ENCODE data around the gene TRDN.
"Not testable (repeated sequence)": the region's sequence is repeated elsewhere in the genome, so short reads cannot be mapped to it uniquely, and the experiment has no call there.

Gene TRDN

GRCh38 chr6:123398072-123398471 is 238.7 kb downstream of the TRDN start:
- DNase-seq (ENCODE audit: low spot score): no peak

- no peak for DNase-seq (ENCODE audit: low spot score)
Measured at GRCh38 chr6:123393331-123393730, 243.4 kb downstream of the TRDN start.

GRCh38 chr6:123383718-123384117 is 253.0 kb downstream of the TRDN start:
- no peak for DNase-seq (ENCODE audit: low spot score)

- no peak for DNase-seq (ENCODE audit: low spot score)
Measured at GRCh38 chr6:123380257-123380656, 256.5 kb downstream of the TRDN start.

- DNase-seq (ENCODE audit: low spot score): no peak
Measured at GRCh38 chr6:123372737-123373136, 264.0 kb downstream of the TRDN start.

GRCh38 chr6:123363912-123364311 is 272.8 kb downstream of the TRDN start:
- DNase-seq (ENCODE audit: low spot score): no peak

GRCh38 chr6:123360359-123360758 is 276.4 kb downstream of the TRDN start:
- DNase-seq (ENCODE audit: low spot score): no peak

GRCh38 chr6:123352705-123353104 is 284.0 kb downstream of the TRDN start:
- DNase-seq (ENCODE audit: low spot score): no peak

- DNase-seq (ENCODE audit: low spot score): no peak
Measured at GRCh38 chr6:123352279-123352678, 284.5 kb downstream of the TRDN start.

GRCh38 chr6:123343836-123344235 is 292.9 kb downstream of the TRDN start:
- DNase-seq (ENCODE audit: low spot score): no peak

GRCh38 chr6:123338394-123338793 is 298.4 kb downstream of the TRDN start:
- DNase-seq (ENCODE audit: low spot score): no peak

GRCh38 chr6:123333000-123333756 is 303.6 kb downstream of the TRDN start:
- DNase-seq (ENCODE audit: low spot score): no peak

GRCh38 chr6:123332070-123332469 is 304.7 kb downstream of the TRDN start:
- no peak for DNase-seq (ENCODE audit: low spot score)

- DNase-seq (ENCODE audit: low spot score): no peak
Measured at GRCh38 chr6:123329337-123329736, 307.4 kb downstream of the TRDN start.

GRCh38 chr6:123323452-123324329 is 313.1 kb downstream of the TRDN start:
- no peak for DNase-seq (ENCODE audit: low spot score)

GRCh38 chr6:123321020-123321419 is 315.7 kb downstream of the TRDN start:
- no peak for DNase-seq (ENCODE audit: low spot score)

- no peak for DNase-seq (ENCODE audit: low spot score)
Measured at GRCh38 chr6:123316733-123317323, 319.9 kb downstream of the TRDN start.

- DNase-seq (ENCODE audit: low spot score): not testable (repeated sequence)
Measured at GRCh38 chr6:123314459-123314858, 322.3 kb downstream of the TRDN start.

- no peak for DNase-seq (ENCODE audit: low spot score)
Measured at GRCh38 chr6:123309130-123309529, 327.6 kb downstream of the TRDN start.

- no peak for DNase-seq (ENCODE audit: low spot score)
Measured at GRCh38 chr6:123306334-123306733, 330.4 kb downstream of the TRDN start.

- DNase-seq (ENCODE audit: low spot score): no peak
Measured at GRCh38 chr6:123295672-123296071, 341.1 kb downstream of the TRDN start.

- DNase-seq (ENCODE audit: low spot score): no peak
Measured at GRCh38 chr6:123295181-123295580, 341.6 kb downstream of the TRDN start.

- no peak for DNase-seq (ENCODE audit: low spot score)
Measured at GRCh38 chr6:123288649-123289048, 348.1 kb downstream of the TRDN start.

All from CD4-positive, alpha-beta T cell treated with Interleukin-6 at 100 ng/mL for 8 hours (primary cell).